HuH-7.5 (cell line): ENCODE data around the gene TMEM86B.
"Not testable (repeated sequence)": the region's sequence is repeated elsewhere in the genome, so short reads cannot be mapped to it uniquely, and the experiment has no call there.

Experiments
- DNase-seq: peaks from one replicate; pipeline ENCODE4 v3.0.0; 2011; ENCODE audit warnings: low spot score

Gene TMEM86B

DNA sequence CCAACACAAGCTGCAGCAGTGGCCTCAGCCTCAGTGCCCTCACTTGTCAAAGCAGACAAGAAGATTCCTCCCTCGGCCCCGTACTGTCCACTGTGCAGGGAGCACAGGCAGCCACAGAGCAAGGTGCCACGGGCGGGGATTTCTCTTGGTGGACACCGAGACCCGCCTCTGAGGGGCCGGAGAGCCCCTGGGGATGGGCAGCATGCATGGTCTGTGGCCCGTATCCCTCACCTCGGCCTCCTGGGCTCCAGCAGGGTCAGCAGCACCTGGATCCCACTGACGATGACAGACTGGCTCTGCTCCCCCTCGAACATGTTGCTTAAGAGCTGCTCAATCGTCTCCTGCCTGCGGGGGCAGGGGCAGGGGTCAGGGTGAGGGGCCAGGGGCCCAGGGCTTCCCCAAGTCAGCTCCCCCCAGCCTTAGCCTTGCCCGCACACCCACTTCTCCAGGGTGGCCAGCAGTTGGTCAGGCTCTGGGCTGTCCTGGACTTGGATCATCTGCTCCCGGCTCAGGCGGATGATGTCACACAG, 13.4 kb upstream of the TMEM86B start:
- no peak for DNase-seq

DNA sequence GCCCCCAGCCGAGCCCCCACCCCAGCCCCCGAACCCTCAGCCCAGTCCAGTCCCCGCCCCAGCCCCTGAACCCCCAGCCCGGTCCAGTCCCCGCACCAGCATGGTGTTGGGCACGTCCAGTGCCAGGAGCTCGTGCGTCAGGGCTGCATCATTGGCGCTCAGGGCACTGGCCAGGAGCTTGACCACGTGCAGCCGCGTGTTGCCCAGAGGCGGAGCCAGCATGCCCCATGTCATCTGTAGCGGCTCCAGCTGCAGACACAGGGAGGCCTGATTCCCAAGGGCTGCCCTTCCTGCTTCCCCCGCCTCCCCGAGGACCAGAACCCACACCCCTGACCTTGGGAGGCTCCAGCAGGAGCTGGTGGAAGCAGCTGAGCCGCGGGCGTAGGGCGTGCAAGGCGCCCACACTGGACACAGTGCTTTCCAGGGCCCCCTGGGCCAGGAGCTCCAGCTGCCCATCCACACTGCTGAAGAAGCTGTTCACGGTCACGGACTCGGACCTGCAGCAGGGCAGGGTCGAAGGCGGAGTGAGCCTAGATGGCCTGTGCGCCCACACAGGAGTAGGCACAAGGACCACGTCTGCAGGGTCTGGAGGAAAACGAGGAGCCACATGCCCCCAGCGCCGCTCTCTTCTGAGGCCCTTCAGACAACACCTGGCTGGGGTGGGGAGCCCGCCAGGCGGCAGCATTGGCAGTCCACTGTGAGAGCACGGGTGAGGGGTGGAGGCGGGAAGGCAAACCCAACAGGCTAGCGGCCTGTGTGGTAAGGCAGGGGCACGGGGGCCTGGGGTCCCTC, 12.8 kb upstream of the TMEM86B start:
- no peak for DNase-seq

DNA sequence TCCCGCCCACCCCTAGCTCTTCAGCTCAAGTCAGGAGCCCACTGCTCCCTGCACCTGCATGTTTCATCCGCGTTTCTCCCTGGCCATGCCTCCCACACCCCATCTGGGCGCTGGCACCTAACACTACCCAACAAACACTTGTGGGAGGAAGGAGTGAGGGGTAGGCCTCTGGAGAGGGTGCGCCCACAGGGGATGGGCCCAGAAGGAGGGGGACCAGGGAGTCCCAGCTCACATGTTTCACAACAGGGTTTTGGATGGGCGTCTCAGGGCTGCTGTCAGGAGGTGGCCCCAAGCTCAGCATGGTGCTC, 12.1 kb upstream of the TMEM86B start:
- no peak for DNase-seq

DNA sequence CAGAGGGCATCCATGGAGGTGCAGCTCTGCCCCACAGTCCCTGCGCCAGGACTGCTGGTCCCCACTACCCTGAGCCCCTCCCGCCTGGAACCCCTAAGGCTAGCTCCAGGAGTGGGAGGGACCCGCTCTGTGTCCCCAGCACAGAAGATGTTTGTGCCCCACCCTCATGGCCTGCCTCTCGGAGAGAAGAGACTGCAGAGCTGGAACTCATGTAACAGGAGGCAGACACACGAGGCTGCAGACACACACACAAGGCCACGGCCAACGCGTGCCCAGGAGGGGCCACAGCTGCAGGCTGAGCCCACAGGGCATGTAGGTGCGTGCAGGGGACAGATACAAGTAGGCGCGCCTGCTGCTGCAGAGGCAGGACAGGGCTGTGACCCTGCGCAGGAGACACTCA, 10.4 kb upstream of the TMEM86B start:
- no peak for DNase-seq

DNA sequence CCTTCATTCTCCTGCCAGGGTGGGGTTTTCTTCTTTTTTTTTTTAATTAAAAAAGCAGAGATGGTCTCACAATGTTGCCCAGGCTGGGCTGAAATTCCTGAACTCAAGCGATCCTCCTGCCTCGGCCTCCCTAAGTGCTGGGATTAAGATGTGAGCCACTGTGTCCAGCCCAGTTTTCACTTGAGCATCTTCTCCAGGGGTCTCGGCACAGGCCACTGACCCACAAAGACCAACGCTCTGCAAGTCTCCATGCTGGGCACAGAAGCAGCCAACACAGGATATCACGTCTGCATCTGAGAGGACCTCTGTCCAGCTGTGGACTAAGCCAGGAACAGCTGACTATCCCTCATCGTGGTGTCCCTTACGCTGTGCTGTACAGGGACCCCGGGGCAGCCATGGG, 9.5 kb upstream of the TMEM86B start:
- DNase-seq = no peak

DNA sequence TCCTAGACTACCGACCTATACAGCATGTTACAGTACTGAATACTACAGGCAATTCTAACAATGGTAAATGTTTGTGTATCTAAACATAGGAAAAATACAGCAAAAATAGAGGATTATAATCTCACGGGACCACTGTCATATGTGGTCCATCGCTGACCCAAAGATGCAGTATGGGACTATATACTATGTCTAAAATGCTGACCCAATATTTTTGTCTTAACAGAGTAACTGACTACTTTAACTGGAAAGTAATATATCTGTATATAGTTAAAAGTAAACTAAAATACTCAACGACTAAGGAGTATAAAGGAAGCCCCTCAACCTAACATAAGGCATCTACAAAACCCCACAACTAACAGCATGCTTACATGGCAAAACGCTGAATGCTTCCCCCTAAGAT, 4.4 kb upstream of the TMEM86B start:
- DNase-seq = no peak

DNA sequence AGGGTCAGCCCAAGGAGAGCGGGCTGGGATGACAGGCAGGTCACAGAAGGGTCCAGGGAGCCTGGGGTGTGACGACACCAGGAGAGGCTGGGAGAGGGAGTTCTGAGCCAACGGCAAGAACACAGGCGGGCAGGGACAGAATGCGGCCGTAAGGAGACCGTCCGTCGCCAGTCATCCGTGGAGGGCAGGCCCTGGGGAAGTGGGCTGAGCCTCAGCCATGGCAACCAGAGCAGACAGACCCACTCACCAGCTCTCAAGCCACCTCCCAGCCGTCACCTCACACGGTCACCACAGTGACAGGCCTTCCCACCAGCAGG, 3.7 kb upstream of the TMEM86B start:
- no peak for DNase-seq

DNA sequence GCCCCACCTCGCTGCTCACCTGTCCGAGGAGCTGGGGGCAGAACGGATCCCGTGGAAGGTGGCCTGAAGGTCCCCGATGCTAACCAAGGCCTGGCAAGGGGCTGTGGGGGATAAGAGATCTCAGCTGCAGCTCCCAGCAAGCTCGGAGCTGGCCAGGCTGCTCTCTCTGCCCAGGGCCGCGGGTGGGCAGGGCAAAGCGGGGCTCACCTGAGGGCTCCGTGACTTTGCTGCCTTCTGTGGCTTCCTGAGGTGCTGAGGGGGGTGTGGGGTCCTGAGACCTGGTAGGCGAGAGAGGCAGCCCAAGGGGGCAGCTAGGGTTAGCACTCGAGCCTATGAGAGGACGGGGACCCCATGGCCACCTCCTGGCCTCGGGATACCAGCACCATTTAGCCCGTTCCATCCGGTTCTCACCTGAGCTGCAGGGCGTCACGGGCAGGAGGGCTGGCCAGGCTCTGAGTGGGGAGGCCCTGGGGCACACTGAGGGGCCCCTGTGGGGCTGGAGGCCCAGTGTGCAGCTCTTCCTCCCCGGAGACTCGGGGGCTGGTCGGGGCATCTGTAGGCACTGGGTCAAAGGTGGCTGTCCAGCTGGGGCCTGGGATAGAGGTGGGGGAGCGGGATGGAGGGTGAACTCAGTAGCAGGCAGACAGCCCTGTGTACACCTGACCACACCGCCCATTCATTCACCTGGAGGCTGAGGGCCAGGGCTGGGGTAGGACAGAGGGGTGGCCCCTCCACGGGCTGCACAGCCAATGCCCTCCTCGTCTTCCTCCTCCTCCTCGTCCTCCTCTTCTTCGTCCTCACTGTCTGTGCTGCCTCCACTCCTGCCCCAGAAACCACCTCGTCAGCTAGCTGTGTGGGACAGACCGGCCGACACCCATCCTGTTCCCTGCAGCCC, 3.1 kb upstream of the TMEM86B start:
- no peak for DNase-seq

DNA sequence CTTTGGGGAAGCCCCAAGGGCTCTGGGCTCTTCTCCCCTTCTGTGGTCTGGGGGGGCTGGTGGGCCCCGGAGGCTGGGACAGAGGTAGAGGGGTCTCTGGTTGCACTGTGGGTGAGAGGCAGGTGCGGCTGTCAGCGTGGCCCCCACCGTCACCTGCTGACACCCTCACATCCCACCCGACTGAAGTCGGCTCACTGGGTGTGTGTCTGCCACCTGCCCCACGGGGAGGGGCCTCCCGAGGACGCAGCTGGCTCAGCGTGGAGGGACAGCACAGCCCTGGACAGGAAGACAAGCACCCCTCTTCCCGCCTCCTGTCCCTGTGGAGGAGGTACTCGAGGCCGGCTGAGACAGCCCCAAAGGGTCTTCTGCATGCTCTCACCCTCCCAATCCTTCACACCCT, 2.2 kb upstream of the TMEM86B start:
- DNase-seq = no peak

DNA sequence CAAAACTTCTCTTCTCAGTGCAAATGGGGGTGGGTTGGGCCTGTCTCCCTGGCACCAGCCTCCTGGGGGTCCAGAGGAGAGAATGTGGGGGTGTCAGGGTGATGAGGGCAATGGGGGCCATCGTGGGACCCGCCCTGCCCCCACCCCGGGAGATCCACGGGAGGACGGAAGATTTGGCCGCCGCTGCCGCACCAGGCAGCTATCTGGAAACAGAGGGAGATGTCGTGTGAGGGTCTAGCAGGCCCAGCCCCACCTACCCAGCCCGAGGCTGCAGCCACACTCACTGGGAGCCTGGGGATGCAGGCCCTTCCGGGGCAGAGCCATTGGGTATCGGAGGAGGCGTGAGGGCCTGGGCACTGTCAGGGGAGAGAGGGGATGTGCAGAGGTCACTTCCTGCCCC, 1.8 kb upstream of the TMEM86B start:
- DNase-seq = no peak

DNA sequence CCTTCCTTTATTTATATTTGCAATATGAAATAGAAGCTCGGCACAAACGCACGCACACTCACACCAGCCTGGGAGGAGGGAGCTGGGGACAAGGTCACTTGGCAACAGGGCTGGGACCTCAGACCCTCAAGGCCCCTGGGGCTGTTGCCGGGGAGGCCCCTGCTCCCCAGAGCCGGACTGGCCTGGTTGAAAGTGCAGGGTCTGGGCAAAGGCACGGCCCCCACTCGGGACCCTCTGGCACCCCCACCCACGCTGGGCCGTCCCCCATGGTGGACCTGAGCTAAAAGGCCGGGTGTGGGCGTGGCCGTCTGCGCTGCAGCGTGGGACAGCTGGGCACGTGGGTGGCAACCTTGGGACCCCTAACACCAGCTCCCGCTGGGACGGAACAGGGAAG, 1.2 kb upstream of the TMEM86B start:
- no peak for DNase-seq

DNA sequence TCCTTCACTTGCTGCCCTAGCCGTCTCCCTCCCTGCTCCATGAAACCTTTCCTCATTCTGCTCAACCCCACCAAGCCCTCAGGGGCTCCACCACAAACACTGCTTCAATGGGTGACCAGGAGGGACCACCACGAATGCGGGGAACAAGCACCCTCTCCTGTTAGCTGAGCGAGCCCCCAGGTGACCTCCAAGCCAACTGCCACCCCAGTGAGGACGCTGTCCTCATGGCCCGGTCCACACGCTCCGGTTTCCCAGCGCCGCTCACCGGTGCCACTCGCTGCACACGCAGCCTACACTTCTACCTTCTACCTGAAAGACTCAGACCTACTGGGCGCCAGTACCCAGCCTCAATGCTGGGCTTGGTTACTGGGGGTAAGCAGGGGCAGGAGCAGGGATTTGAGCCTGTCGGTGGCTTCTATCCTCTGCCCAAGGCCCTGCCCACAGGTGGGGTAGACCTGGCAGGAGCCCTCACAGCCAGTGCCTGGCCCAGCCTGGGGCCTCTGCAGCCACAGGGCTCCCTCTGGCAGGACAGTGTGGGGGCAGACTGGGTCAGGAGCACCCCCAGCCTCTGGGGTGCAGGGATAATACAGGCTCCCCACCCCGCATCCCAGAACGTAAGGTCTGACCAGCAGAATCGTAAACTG, 704 bp upstream of the TMEM86B start:
- DNase-seq = no peak

DNA sequence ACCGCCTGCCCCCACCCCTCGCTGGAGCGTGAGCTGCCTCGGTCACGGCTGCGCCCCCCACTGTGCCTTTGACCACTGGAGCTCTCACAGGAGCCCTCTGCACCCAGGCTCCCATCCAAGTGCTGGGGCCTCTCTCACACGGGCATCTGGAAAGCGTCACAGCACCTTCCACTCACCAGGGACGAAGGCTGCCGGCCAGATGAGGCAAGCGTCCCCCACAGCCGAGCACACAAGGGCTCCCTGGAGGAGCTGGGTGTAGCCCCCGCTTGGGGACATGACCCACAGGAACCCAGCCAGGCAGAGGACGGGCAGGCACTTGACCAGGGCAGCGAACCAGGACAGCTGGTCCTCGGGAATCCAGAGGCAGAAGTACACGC, 560 bp downstream of the TMEM86B start:
- no peak for DNase-seq

DNA sequence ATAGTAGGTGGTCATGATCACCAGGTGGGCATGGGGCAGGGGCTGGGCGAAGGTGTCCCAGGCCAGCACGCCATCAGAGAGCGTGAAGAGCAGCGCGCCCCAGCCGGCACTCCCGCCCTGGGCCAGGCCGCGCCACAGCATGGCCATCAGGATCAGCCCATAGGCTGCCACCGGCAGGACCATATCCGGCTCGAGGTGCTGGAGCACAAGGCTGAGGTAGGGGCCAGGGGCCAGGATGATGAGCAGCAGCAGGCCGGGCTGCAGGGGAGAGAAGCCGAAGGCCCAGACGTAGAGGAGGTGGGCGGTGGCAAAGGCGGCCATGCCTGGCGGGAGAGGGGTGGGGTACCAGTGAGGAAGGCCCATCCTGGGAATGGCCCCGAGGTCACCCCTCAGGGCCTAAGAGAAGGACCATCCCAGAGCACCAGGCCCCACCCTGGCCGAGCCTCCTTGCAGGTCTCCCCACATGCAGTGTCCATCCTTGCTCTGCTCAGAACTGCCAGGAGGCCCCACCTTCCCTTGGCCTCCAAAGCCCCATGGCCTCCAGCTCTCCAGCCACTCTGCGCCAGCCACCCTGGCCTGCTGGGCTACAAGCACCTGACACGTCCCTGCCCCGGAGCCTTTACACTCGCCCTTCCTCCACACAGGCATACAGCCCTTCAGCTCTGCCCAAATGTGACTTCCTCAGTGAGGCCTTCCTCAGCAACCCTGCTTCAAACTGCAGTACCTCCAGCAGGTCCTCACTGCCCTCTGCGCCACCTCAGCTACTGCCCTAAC, 1.1 kb downstream of the TMEM86B start:
- no peak for DNase-seq

DNA sequence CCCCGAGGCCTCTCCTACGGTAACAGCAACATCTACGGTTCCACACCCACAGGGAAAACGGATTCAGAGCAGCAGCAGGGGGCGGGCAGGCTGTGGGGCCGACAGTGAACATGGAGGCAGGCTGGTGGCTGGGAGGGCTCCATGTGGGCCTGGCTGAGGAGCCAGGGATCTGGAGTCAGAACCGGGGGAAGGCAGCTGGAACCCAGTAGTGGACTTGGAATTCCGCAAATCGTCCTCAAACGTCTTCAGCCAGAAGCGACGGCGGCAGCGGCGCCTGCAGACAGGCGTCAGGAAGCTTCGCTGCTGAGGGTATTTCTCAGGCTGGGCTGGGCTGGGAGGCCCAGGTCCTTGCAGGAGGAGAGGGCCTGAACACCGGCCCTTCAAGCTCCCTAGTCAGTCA, 1.8 kb downstream of the TMEM86B start:
- DNase-seq = no peak

DNA sequence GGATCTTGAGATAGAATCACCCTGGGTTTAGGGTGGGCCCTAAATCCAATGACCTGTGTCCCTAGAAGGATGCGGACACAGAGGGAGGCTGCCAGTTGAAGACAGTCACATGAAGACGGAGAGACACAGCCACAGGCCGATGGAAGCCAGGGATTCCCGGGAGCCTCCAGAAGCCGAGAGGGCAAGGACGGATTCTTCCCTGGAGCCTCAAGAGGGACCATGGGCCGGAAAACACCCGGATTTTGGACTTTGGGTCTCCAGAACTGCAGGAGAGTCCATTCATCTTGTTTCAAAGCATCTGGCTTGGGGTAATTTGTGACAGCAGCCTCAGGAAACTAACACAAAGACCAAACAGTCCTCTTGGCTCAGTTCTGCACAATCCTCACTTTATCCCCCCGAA, 2.3 kb downstream of the TMEM86B start:
- DNase-seq = no peak

DNA sequence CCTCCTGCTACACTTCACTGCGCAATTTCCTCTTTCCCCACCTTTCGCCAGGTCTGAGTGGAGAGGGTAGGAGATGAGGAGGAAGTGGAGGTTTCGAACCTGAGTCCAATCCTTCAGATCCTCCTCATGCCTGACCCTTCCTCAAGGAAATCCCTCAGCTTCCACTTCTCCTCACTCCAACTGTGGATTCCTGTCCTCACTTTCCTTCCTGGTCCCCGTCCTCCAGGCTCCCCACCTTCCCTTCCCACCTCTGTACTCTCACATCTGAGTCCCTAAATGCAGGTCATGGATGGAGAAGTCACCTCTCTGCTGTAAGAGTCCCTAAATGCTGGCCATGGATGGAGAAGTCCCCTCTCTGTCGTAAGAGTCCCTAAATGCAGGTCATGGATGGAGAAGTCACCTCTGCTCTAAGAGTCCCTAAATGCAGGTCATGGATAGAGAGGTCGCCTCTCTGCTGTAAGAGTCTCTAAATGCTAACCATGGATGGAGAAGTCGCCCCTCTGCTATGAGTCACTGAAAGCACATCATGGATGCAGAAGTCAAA, 3.1 kb downstream of the TMEM86B start:
- DNase-seq = no peak

DNA sequence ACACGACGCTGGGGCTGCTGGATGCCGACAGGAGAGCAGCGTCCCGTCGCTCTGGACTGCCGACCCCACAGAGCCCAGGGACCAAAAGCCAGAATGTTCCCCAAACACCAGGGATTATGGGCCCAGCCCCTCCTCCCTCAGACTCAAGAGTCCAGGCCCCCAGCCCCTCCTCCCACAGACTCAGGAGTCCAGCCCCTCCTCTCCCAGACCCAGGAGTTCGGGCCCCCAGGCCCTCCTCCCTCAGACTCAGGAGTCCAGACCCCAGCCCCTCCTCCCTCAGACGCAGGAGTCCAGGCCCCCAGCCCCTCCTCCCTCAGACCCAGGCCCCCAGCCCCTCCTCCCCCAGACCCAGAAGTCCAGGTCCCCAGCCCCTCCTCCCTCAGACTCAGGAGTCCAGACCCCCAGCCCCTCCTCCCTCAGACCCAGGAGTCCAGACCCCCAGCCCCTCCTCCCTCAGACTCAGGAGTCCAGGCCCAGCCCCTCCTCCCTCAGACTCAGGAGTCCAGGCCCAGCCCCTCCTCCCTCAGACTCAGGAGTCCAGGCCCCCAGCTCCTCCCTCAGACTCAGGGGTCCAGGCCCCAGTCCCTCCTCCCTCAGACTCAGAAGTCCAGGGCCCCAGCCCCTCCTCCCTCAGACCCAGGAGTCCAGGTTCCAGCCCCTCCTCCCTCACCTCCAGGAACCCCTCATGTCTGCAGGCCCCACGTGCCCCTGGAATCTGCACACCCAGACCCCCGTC, 3.7 kb downstream of the TMEM86B start:
- not testable (repeated sequence) for DNase-seq

DNA sequence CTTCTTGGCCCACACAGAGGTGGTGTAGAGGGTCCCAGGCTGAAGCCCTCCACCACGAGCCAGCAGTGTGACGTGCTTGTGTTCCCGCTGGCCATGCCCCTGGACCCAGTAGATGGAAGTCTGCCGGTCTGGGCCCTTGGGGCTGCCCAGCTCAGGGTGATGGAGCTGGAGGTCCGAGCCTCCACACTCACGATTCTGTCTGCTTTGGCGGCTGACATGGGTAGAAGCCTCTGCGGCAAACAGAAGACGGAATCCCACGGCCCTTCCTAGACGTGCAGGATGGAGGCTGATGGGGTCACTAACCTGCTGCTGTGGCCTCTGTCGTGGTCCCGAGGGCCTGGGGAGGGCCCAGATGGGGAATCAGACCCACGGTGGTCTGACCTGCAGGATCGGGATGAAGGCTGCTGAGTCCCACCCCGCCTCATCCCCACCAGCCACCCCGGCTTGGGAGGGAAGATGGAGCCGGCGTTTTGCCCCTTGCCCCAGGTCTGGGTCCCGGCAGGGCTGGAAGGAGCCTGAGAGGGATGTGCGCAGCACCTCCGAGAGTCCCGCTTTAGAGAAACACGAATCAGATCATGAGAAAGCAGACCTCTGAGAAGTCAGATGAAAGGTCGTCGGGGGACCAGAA, 4.4 kb downstream of the TMEM86B start:
- no peak for DNase-seq

DNA sequence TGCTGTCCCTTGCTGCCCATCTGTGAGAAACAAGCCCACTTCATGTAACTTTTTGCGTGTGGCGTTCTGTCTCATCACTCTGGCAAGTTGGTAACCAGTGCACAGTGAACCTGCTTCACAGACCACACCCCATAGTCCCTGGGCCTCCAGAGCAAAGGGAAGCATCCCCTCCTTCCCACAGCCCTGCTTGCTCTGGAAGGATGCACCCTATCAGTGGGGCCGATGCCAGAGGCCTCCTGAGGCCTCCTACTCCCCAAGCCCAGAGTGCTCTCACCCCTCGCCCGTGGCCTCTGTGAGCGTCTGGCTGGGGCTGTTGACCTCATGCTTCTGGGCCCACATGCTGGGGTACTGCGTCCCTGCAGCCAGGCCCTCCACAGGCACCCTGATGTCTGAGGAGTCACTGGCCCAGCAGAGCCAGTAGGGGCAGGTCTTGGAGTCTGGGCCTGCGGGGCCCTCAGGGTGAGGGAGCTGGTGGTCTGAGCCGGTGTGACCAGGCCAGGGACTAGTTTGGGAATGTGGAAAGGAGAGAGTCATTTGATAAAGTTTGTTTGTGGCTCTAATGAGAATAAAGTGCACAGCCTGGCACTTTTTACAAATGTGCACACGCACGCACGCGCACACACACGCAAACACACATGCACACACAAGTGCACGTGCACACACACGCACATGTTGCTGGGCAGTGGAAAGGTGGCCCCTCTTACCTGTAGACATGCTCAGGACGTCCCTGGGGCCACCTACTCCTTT, 5.1 kb downstream of the TMEM86B start:
- DNase-seq = no peak
